Activated T-cell treated with anti-CD3 and anti-CD28 coated beads, Interleukin-2, amount 50 U/mL, for 4 hours (primary cell): Measurements from ENCODE around the gene MYOD1. TPM values are rescaled to one million over a fixed set of nuclear protein-coding genes. Genes with fewer than 3 reads are reported as not detected.

ENCODE experiments used
- ATAC-seq, 2 donors: fragments of 200-7000 bp; cut with Tn5 transposase; one replicate each; pipeline ENCODE4 v1.10.0; 2021
- DNase-seq: peaks from one replicate; pipeline ENCODE4 v3.0.0-alpha.2; 2020
- H3K27me3 Mint-ChIP-seq: one replicate; pipeline ENCODE4 v1.8.0; 2021; ENCODE audit warnings: low read depth, mixed read lengths
- H3K36me3 Mint-ChIP-seq: one replicate; pipeline ENCODE4 v1.8.0; 2022; ENCODE audit warnings: mixed read lengths; ENCODE audit not compliant: insufficient read depth
- H3K4me1 Mint-ChIP-seq: one replicate; pipeline ENCODE4 v1.8.0; 2021; ENCODE audit warnings: low read depth, mixed read lengths
- H3K4me3 Mint-ChIP-seq: one replicate; pipeline ENCODE4 v1.8.0; 2021; ENCODE audit warnings: mild to moderate bottlenecking, moderate library complexity, mixed read lengths
- H3K9me3 Mint-ChIP-seq: one replicate; pipeline ENCODE4 v1.8.0; 2021; ENCODE audit warnings: mixed read lengths
- total RNA-seq, 3 donors: library from RNA; stranded (reverse); gene quantifications; one replicate each; pipeline ENCODE4 v1.2.1, GENCODE V29; 2021

Gene MYOD1
- total RNA-seq, 3 donors from 2014 or later = not detected

DNA sequence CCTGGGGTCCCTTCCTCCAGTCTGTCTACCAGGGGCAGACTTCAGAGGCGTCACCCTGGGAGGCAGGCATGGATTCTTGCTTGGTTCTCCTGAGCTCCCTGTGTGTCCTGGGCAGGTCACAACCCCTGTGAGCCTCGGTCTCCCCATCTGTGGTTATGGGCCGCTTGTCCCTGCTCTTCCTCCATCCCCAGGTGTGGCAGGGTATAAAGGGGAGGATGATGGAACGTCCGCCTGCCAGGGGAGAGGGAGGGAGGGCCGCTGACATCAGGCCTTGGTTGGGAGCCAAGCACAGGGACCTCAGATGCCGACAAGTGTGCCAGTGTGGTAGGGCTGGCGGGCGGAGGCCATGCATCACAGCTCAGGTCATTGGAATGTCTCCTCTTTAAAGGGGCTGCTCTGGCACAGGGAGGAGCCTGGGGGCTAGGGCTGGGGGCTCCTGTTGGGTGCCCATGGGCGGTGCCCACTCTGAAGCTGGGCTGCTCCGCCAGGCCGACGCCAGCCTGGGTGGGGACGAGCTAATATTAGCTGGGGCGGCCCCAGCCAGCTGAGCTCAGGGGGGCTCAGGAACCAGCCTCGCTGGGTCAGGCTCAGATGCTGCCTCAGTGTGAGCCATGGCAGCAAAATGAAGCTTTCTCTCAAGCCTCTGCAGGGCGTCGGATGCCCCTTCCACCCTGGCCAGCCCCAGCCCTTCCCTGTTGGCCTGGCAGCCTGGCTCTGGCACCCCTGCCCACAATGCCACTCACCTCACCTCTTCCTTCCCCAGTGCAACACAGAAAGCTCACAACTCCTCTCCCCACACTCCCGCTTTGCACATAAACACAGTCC, 28.0 kb downstream of the MYOD1 start:
- Mint-ChIP-seq H3K4me3 (no peak overlapping the region), H3K9me3 (no peaks in the 10 kb centered on the region), H3K36me3 (no peaks in the 10 kb centered on the region), H3K4me1 (no peaks in the 10 kb centered on the region), H3K27me3 (peaks cover 14% of the 10 kb centered on the region)
- ATAC-seq (no peak), DNase-seq (no peak)

DNA sequence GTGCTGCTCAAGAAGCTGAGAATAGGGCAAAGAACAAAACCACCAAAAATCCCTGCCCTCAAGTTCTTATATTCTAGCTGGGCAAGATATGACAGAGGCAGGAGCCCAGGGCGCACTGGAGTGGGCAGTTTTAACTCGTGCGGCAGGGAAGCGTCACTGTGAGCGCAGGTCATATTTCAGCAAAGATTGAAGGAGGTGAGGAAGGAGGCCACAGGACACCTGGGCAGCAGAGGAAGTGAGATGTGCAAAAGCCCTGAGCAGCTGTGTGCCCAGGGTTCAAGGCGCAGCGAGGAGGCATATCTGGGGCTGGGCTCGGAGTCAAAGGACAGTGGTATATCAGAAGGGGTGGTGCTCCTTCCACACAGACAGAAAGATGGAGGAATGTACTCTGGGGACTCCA, 28.7 kb downstream of the MYOD1 start:
- ATAC-seq = no peak
- Mint-ChIP-seq H3K36me3 (no peaks in the 10 kb centered on the region), H3K4me1 (no peaks in the 10 kb centered on the region), H3K27me3 (peaks cover 14% of the 10 kb centered on the region), H3K4me3 (no peak overlapping the region), H3K9me3 (no peaks in the 10 kb centered on the region)
- no peak for DNase-seq

DNA sequence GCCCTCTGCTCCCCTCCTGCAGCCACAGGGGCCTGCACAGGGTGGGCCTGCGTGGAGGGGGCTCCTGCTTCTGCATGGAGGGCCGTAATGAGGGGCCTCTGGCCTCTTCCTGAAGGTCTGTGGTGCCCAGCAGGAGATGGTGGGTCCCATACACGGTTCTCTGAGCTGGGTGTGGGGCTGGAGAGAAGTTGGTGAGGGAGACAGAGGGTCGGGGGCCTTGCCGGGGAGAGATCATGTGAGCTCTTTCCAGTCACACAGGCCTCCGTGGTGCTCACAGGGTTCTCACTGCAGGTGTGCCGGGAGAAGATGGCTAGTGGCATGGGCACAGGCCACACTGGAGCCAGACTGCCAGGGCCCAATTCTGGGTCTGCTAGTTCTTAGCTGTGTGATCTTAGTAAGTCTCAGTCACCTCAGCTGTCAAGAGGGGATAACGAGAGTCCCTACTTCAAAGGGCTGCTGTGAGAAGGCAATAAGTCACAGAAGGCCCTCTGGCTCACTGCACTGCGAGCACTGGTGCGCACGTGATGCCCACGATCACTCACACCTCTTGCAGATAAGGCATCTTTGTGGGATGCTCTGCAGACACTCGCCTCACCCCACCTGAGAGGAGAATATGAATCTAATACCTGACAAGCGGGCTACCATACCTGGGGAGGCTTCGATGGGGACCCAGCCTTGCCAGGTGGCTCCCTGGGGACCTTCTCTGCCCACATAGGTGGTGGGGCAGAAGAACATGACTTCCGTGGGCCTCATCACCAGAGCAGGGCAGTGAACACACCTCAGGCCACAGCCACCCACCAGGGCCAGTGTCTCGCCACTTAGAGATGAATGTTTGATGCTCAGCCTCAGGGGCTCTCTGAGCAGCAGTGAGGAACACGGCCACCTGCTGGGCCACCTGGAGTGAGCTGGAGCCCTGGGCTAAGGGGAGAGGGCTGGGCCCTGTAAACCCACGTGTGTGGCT, 29.7 kb downstream of the MYOD1 start:
- no peak overlapping the region for H3K4me3 Mint-ChIP-seq

DNA sequence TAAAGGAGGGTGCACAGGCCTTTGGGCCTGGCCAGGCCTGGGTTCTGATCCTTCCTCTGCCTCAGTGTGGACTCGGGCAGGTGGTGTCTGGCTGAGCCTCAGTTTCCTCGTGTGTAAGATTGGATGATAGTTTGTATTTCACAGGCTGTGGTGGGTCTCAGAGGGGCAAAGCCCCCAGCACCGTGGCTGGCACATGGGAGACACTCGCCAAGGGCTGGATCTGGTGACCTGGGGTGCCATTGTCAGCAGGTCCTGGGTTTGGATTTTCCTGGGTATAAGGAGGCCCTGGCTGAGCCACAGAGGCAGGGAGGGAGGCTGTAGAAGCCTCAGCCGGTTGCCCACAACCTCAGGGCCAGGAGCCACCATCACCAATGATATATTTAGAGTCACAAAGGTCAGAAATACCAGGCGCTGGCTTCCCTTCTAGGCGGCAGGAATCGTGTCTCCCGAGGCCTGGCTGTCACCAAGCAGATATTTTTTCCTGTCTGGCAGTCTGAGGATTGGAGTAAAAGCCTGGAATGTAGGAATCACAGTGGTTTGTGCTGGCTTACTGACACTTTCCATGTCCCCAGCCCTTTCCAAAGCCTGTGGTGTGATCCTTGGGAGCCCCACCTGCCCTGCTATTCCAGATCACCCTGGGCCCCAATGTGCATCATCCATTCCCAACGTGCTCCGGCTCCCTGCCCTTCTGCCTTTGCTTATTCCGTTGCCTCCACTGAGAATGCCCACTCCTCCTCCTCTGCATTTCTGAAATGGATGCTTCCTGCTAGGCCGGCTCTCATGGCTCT, 30.8 kb downstream of the MYOD1 start:
- peaks cover 12% of the 10 kb centered on the region for H3K27me3 Mint-ChIP-seq
- ATAC-seq = no peak
- no peaks in the 10 kb centered on the region for H3K36me3 Mint-ChIP-seq
- no peaks in the 10 kb centered on the region for H3K4me1 Mint-ChIP-seq
- DNase-seq = no peak
- no peak overlapping the region for H3K4me3 Mint-ChIP-seq
- H3K9me3 Mint-ChIP-seq = no peaks in the 10 kb centered on the region

More for the DNA sequence above, 29.7 kb downstream of the MYOD1 start:
- Mint-ChIP-seq H3K4me1 (no peaks in the 10 kb centered on the region), H3K9me3 (no peaks in the 10 kb centered on the region), H3K27me3 (peaks cover 18% of the 10 kb centered on the region), H3K36me3 (no peaks in the 10 kb centered on the region)
- no peak for DNase-seq
- no peak for ATAC-seq

DNA sequence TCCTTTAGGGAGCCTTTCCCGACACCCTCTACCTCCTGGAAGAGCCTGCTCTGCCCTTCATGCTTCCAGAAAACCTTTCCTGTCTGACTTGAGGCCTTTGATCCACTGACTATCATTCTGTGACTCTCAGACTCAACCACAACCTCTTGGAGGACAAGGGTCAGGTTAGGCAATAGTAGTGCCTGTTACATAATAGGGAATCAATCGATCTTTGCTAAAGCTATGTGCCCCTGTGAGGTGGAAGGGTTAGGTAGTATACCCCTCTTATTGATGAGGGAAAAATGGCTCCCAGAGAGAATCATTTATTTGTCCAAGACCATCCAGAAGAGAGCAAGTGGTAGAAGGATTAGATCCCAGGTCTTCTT, 31.4 kb downstream of the MYOD1 start:
- no peak for ATAC-seq
- Mint-ChIP-seq H3K9me3 (no peaks in the 10 kb centered on the region), H3K4me1 (no peaks in the 10 kb centered on the region), H3K27me3 (peaks cover 17% of the 10 kb centered on the region), H3K36me3 (no peaks in the 10 kb centered on the region), H3K4me3 (no peak overlapping the region)
- DNase-seq = no peak

DNA sequence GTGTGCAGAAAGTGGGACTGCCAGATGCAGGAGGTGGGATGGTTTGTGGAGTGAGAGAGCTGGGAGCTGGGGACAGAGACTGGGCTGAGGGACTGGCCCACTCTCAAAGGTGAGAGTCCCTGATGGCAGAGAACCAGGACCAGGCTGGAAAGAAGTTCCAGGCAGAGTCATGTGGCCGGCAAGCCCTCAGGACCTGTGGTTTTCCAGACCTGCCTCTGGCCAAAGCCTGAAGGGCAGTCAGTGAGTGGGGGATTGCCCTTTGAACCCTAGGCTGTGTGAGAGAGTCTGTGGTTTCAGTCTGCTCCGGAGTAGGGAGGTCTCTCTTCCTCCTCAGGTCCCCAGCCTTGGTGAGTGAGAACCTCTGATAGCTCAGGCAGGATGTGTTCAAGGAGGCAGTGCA, 32.2 kb downstream of the MYOD1 start:
- Mint-ChIP-seq H3K4me3 (no peak overlapping the region), H3K36me3 (no peaks in the 10 kb centered on the region), H3K9me3 (no peaks in the 10 kb centered on the region), H3K4me1 (no peaks in the 10 kb centered on the region), H3K27me3 (peaks cover 14% of the 10 kb centered on the region)
- DNase-seq (no peak), ATAC-seq (no peak)

DNA sequence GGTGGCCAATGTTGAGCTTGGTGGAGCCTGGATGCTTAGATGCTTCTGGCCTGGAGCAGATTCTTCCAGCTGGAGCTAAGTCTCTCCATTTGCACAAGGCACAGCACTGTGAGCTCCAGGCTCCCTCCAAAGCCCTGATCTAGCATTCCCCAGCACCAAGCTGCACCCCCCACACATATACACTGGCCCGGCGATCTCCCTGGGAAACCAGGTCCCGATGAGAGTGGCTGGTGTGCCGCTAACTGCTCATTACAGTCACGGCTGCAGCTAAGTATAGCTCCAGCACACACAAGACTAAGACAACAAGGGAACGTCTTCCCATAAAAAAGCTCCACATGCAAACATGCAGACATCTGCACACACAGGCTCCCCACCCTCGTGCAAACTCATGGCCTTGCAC, 32.8 kb downstream of the MYOD1 start:
- ATAC-seq (no peak), DNase-seq (no peak)
- Mint-ChIP-seq H3K9me3 (no peaks in the 10 kb centered on the region), H3K27me3 (peaks cover 13% of the 10 kb centered on the region), H3K4me3 (no peak overlapping the region), H3K36me3 (no peaks in the 10 kb centered on the region), H3K4me1 (no peaks in the 10 kb centered on the region)

DNA sequence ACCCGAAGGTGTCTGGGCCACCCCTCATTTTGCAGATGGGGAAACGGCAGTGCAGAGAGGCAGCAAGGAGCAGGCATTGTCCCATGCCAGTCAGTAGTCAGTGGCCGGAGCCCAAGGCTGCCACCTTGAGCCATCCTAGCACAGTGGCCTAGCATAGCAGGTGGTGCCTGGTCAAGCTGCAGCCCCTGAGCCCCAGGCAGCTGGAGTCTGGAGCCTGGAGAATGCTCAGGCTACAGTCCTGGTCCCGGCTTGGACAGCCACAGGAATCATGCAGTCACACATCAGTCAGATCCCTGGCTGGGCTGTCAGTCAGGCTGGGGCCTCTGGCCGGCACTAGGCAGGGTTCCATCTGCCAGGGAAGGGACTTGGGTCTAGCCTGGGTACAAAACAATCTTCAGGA, 33.8 kb downstream of the MYOD1 start:
- Mint-ChIP-seq H3K4me1 (no peaks in the 10 kb centered on the region), H3K27me3 (peaks cover 11% of the 10 kb centered on the region), H3K4me3 (no peak overlapping the region), H3K9me3 (no peaks in the 10 kb centered on the region), H3K36me3 (no peaks in the 10 kb centered on the region)
- no peak for DNase-seq
- ATAC-seq = no peak

DNA sequence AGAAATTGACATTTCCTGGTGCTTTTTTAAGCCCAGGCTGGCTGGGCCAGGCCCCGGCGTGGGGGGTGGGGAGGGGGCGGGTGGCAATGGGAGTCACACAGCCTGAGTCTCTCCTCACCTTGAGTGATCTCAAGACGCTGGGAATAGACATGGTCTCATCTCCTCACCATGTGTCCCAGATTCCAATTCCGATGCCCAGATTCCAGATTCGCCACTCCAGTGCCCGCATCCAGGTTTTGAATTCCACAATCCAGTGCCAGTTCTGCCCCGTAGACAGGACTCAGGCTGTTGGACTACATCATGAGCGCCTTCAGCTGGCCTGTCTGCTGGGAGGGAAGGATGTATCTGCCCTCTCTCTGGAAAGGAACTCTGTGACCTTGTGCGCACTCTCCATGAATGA, 34.3 kb downstream of the MYOD1 start:
- Mint-ChIP-seq H3K9me3 (no peaks in the 10 kb centered on the region), H3K4me3 (no peak overlapping the region), H3K4me1 (no peaks in the 10 kb centered on the region), H3K27me3 (peaks cover 10% of the 10 kb centered on the region), H3K36me3 (no peaks in the 10 kb centered on the region)
- DNase-seq (no peak), ATAC-seq (no peak)

DNA sequence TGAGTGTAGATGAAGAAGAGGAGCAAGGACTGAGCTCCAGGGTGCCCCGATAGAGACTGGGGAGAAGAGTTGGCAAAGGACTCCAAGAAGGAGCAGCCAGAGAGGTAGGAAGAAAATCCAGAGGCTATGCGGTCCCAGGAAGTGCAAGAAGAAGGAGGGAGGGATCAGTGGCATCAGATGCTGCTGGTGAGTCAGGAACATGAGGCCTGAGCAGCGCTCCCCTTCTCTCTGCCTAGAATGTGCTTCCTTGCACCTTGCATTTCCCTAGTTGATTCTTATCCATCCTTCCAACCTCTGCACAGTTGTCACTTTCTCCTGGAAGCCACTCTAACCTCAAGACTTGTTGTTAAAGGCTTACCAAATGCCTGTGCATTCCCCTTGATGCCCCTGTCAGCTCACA, 36.5 kb downstream of the MYOD1 start:
- Mint-ChIP-seq H3K36me3 (no peaks in the 10 kb centered on the region), H3K27me3 (peaks cover 10% of the 10 kb centered on the region), H3K9me3 (no peaks in the 10 kb centered on the region), H3K4me3 (no peak overlapping the region), H3K4me1 (no peaks in the 10 kb centered on the region)
- no peak for DNase-seq
- no peak for ATAC-seq

DNA sequence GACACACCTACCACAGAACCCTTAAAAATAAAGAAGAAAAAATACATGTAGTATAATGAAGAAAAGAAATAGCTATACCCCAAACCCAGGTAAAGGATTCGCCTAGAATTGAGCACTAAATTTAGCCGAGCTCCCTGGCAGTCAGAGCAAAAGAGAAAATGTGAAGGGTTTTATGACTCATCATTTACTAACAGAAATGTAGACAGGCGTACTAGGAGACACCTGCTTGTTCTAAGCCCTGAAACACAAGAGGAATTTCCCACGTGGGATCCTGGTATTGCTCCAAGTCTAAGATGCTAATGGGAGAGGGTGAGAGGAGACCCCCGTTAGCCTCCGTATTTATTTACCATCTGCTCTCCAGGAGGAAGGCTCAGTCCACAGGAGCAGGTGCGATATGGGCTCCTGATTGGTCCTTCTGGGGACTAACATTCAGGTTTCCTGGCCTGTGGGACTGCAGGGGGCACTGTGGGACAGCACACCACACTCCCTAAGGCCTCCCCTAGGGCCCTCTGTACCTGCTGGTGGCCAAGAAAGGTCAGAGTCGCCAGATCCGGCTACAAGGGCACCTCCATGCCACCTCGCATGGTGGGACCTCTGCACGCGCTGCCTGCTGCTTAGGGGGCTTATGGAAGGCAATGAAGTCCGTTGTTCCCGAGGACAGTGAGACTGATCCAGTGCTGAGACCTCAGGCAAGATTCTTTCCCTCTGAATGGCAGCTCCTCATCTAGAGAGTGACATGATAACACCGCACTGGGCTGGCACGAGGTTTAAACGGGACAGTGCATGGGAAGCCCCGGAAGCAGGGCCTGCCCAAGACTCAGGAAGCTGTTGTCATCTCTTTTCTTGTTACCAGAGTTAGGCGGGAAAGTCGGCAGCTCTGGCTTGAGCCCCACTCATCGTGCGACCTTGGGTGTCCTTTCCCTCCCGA, 41.0 kb downstream of the MYOD1 start:
- H3K4me3 Mint-ChIP-seq = no peak overlapping the region
- DNase-seq = no peak
- ATAC-seq = peak in 1 of 2 donors; percentile 41
- H3K27me3 Mint-ChIP-seq = peaks cover 10% of the 10 kb centered on the region
- H3K4me1 Mint-ChIP-seq = no peaks in the 10 kb centered on the region
- H3K9me3 Mint-ChIP-seq = no peaks in the 10 kb centered on the region
- no peaks in the 10 kb centered on the region for H3K36me3 Mint-ChIP-seq

DNA sequence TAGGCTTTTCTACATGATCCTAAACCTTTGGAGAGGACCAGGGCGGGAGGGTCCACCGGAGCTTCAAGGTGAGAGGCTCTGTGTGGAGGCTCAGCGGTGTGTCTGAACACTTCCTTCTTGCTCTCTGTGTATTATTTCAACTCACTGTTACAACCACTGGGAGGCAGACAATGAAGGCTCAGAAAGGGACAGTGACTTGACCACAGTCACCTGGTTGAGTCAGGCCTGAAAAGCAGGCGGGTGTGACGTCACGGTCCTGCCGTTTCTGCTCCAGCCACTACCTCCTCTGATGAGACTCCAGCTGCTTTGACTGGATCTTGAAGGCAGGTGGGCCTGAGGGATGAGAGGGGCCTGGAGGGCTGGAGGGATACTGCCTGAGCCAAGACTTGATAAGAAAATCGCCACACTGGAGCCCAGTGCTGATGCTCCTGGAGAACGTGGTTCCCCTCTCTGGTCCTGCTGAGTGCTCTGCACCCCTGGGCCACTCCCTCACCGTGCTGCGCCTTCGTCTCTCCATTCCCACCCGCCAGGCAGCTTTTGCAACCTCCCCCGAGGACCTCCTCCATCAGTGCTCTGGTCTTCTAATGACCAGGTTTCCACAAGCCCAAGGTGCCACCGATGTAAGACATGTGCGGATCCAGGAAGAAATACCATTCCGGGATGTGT, 43.1 kb downstream of the MYOD1 start:
- Mint-ChIP-seq H3K9me3 (no peaks in the 10 kb centered on the region), H3K4me1 (no peaks in the 10 kb centered on the region), H3K27me3 (peaks cover 9% of the 10 kb centered on the region), H3K36me3 (no peaks in the 10 kb centered on the region), H3K4me3 (no peak overlapping the region)
- ATAC-seq (peak in 1 of 2 donors; percentile 17), DNase-seq (no peak)

DNA sequence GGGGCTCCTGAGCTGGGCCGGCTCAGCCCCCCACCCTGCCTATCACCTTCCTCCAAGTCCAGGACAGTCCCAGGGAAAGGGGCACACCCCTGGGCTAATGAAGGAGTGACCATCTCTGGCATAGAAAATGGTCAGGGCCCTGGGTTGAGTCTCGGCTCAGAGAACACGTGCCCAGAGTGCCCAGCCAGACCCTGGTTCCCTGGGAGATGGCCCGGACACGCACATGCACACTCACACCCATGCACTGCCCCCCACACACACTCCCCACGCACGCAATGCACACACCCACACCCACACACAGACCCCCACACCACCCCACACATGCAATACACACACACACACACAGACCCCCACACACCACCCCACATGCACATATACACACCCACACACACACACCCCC, 43.9 kb downstream of the MYOD1 start:
- peaks cover 9% of the 10 kb centered on the region for H3K27me3 Mint-ChIP-seq
- no peaks in the 10 kb centered on the region for H3K36me3 Mint-ChIP-seq
- no peak for ATAC-seq
- no peaks in the 10 kb centered on the region for H3K4me1 Mint-ChIP-seq
- no peak for DNase-seq
- H3K4me3 Mint-ChIP-seq = no peak overlapping the region
- H3K9me3 Mint-ChIP-seq = no peaks in the 10 kb centered on the region
